Measurements from ENCODE around the gene SLC6A8. TPM values are rescaled to one million over a fixed set of nuclear protein-coding genes. Genes with fewer than 3 reads are reported as not detected.

SLC6A8 gene
- total RNA-seq (2014; rRNA removed; shearing (Covaris generic)) = 4.7 and 5.2 TPM in 2 replicates

- DNase-seq (ENCODE audit: low read depth) = peak; percentile 60
These were observed at the start of gene SLC6A8 for GRCh38 chrX:153687121-153688039. TSS of gene SLC6A8 (plus strand) at chrX:153687926. CDS start at chrX:153688575, 649 bp downstream.

GRCh38 chrX:153638041-153638371 lies 49.7 kb upstream of the SLC6A8 start:
- no peak for DNase-seq (ENCODE audit: low read depth)

GRCh38 chrX:153638436-153639176 lies 49.1 kb upstream of the SLC6A8 start:
- DNase-seq (ENCODE audit: low read depth) = no peak

GRCh38 chrX:153639177-153640044 lies 48.3 kb upstream of the SLC6A8 start:
- no peak for DNase-seq (ENCODE audit: low read depth)

GRCh38 chrX:153640045-153640686 lies 47.6 kb upstream of the SLC6A8 start:
- DNase-seq (ENCODE audit: low read depth) = no peak

GRCh38 chrX:153640736-153641575 lies 46.8 kb upstream of the SLC6A8 start:
- DNase-seq (ENCODE audit: low read depth) = no peak

GRCh38 chrX:153641627-153642026 lies 46.1 kb upstream of the SLC6A8 start:
- no peak for DNase-seq (ENCODE audit: low read depth)

- no peak for DNase-seq (ENCODE audit: low read depth)
These were observed 45.6 kb upstream of the SLC6A8 start for GRCh38 chrX:153642051-153642654.

- DNase-seq (ENCODE audit: low read depth) = no peak
These were observed 44.9 kb upstream of the SLC6A8 start for GRCh38 chrX:153642655-153643430.

GRCh38 chrX:153643431-153644351 lies 44.0 kb upstream of the SLC6A8 start:
- DNase-seq (ENCODE audit: low read depth) = no peak

- no peak for DNase-seq (ENCODE audit: low read depth)
These were observed 43.2 kb upstream of the SLC6A8 start for GRCh38 chrX:153644356-153645125.

GRCh38 chrX:153645151-153645550 lies 42.6 kb upstream of the SLC6A8 start:
- no peak for DNase-seq (ENCODE audit: low read depth)

- DNase-seq (ENCODE audit: low read depth) = no peak
These were observed 41.7 kb upstream of the SLC6A8 start for GRCh38 chrX:153645921-153646488.

- peak; percentile 15 for DNase-seq (ENCODE audit: low read depth)
These were observed 40.9 kb upstream of the SLC6A8 start, which contains the start of gene DUSP9 for GRCh38 chrX:153646620-153647373. TSS of gene DUSP9 (plus strand) at chrX:153647203. CDS start at chrX:153647954, 751 bp downstream.

- DNase-seq (ENCODE audit: low read depth) = no peak
These were observed 40.0 kb upstream of the SLC6A8 start for GRCh38 chrX:153647461-153648357.

Data from RPMI7951 (cell line).